T-helper 2 cell (primary cell): Measurements from ENCODE around the gene NRG3.

ENCODE experiments used
- DNase-seq, 5 experiments: peaks; one replicate each; pipeline versions ENCODE4 v3.0.0 to v3.0.0-alpha.2; 2012 to 2022

Gene NRG3

GRCh38 chr10:82737549-82737948 lies 862.6 kb downstream of the NRG3 start:
- DNase-seq, result no peak

- DNase-seq, result no peak
Measured at GRCh38 chr10:82738592-82738991, 863.6 kb downstream of the NRG3 start.

- no peak for DNase-seq
Measured at GRCh38 chr10:82742478-82742877, 867.5 kb downstream of the NRG3 start.

GRCh38 chr10:82742898-82743297 lies 867.9 kb downstream of the NRG3 start:
- DNase-seq, result no peak

GRCh38 chr10:82750538-82750937 lies 875.5 kb downstream of the NRG3 start:
- DNase-seq, result no peak

- DNase-seq, result no peak
Measured at GRCh38 chr10:82757397-82757796, 882.4 kb downstream of the NRG3 start.

- DNase-seq, result no peak
Measured at GRCh38 chr10:82757901-82758300, 882.9 kb downstream of the NRG3 start.

- no peak for DNase-seq
Measured at GRCh38 chr10:82759050-82759449, 884.1 kb downstream of the NRG3 start.

GRCh38 chr10:82762641-82763040 lies 887.6 kb downstream of the NRG3 start:
- DNase-seq, result no peak

- no peak for DNase-seq
Measured at GRCh38 chr10:82768040-82768439, 893.0 kb downstream of the NRG3 start.

- no peak for DNase-seq
Measured at GRCh38 chr10:82778908-82779307, 903.9 kb downstream of the NRG3 start.

GRCh38 chr10:82796510-82796909 lies 921.5 kb downstream of the NRG3 start:
- no peak for DNase-seq

- no peak for DNase-seq
Measured at GRCh38 chr10:82801289-82801688, 926.3 kb downstream of the NRG3 start.

- no peak for DNase-seq
Measured at GRCh38 chr10:82811621-82812020, 936.6 kb downstream of the NRG3 start.

- DNase-seq, result no peak
Measured at GRCh38 chr10:82813856-82814255, 938.9 kb downstream of the NRG3 start.

- DNase-seq, result no peak
Measured at GRCh38 chr10:82814635-82815034, 939.6 kb downstream of the NRG3 start.

- no peak for DNase-seq
Measured at GRCh38 chr10:82815680-82816079, 940.7 kb downstream of the NRG3 start.

GRCh38 chr10:82817676-82818422 lies 942.9 kb downstream of the NRG3 start:
- DNase-seq, result no peak

- no peak for DNase-seq
Measured at GRCh38 chr10:82821043-82821442, 946.0 kb downstream of the NRG3 start.

GRCh38 chr10:82826132-82826531 lies 951.1 kb downstream of the NRG3 start:
- no peak for DNase-seq

GRCh38 chr10:82827901-82828300 lies 952.9 kb downstream of the NRG3 start:
- DNase-seq, result no peak

GRCh38 chr10:82847242-82847641 lies 972.2 kb downstream of the NRG3 start:
- DNase-seq, result no peak

GRCh38 chr10:82850191-82850590 lies 975.2 kb downstream of the NRG3 start:
- no peak for DNase-seq

GRCh38 chr10:82856957-82857613 lies 982.1 kb downstream of the NRG3 start:
- DNase-seq, result no peak

GRCh38 chr10:82861889-82862288 lies 986.9 kb downstream of the NRG3 start:
- DNase-seq, result no peak
